Nephron progenitor cell (in vitro differentiated cells): ENCODE measurements around the gene OR52J3.

ENCODE experiments used
- DNase-seq: peaks from one replicate; pipeline ENCODE4 v3.0.0; 2021
- H3K27ac Mint-ChIP-seq: 2 replicates; pipeline ENCODE4 v1.8.0; 2021; ENCODE audit warnings: mild to moderate bottlenecking, moderate library complexity, mixed read lengths
- H3K27me3 Mint-ChIP-seq: 2 replicates; pipeline ENCODE4 v1.8.0; 2021; ENCODE audit warnings: mild to moderate bottlenecking, low read depth, mixed read lengths; ENCODE audit not compliant: poor library complexity
- H3K36me3 Mint-ChIP-seq: 2 replicates; pipeline ENCODE4 v1.8.0; 2021; ENCODE audit warnings: low read depth, mixed read lengths
- H3K4me1 Mint-ChIP-seq: 2 replicates; pipeline ENCODE4 v1.8.0; 2021; ENCODE audit warnings: mixed read lengths
- H3K4me3 Mint-ChIP-seq: 2 replicates; pipeline ENCODE4 v1.8.0; 2021; ENCODE audit warnings: mild to moderate bottlenecking, moderate library complexity, mixed read lengths
- H3K9me3 Mint-ChIP-seq: 2 replicates; pipeline ENCODE4 v1.8.0; 2021; ENCODE audit warnings: mild to moderate bottlenecking, moderate library complexity, mixed read lengths
- TF ChIP-seq, protein P1 (sequence below): fragments of 200-600 bp; sonication (generic); IDR thresholded peaks from 2 replicates; pipeline ENCODE4 v1.5.0; 2021; ENCODE audit warnings: antibody characterized with exemption

The OR52J3 gene

DNA sequence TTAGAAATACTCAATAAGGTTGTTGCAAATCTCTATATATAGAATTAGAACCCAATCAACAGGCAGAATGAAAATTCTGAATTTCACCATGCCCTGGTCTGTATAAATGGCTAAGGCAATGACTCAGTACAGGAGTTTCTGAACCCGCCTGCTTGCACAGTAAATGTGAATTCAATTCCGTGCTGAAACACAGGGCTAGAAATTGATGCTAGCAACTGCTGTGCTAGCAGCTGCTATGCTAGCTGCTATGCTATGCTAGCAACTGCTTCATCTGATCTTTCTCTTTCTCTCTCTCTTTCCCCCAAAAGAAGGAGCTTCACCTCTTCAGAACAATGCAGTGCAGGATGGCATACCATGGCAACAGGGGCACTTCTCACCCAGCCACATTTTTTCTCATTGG lies 9.7 kb upstream of the OR52J3 start:
- TF ChIP-seq, protein P1, sequence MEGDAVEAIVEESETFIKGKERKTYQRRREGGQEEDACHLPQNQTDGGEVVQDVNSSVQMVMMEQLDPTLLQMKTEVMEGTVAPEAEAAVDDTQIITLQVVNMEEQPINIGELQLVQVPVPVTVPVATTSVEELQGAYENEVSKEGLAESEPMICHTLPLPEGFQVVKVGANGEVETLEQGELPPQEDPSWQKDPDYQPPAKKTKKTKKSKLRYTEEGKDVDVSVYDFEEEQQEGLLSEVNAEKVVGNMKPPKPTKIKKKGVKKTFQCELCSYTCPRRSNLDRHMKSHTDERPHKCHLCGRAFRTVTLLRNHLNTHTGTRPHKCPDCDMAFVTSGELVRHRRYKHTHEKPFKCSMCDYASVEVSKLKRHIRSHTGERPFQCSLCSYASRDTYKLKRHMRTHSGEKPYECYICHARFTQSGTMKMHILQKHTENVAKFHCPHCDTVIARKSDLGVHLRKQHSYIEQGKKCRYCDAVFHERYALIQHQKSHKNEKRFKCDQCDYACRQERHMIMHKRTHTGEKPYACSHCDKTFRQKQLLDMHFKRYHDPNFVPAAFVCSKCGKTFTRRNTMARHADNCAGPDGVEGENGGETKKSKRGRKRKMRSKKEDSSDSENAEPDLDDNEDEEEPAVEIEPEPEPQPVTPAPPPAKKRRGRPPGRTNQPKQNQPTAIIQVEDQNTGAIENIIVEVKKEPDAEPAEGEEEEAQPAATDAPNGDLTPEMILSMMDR: no peak
- H3K27ac Mint-ChIP-seq: no peak overlapping the region
- H3K36me3 Mint-ChIP-seq: no peaks in the 10 kb centered on the region
- no peaks in the 10 kb centered on the region for H3K9me3 Mint-ChIP-seq
- no peak for DNase-seq
- H3K4me3 Mint-ChIP-seq: no peak overlapping the region
- H3K27me3 Mint-ChIP-seq: no peaks in the 10 kb centered on the region
- H3K4me1 Mint-ChIP-seq: no peaks in the 10 kb centered on the region

DNA sequence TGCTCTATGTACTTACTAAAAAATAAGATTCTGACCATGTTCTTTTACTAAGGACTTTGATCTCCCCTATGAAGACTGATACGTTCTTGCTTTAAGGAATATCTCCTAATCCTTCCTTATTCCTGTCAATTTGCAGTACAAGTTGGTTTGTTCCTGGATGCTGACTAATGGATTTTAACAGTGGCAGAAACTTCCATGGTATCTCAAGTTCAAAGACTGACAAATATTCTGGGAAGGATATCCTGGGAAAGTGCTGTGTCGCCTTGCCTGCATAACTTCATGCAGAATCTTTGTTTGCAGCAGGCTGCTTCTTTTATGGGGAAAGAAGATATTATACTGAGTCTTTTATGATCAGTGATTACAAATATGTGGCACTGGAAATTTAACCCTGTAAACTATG lies 8.4 kb upstream of the OR52J3 start:
- H3K9me3 Mint-ChIP-seq: no peaks in the 10 kb centered on the region
- no peak for DNase-seq
- no peak overlapping the region for H3K4me3 Mint-ChIP-seq
- TF ChIP-seq, protein P1: no peak
- no peak overlapping the region for H3K27ac Mint-ChIP-seq
- H3K4me1 Mint-ChIP-seq: no peaks in the 10 kb centered on the region
- H3K27me3 Mint-ChIP-seq: peaks cover 4% of the 10 kb centered on the region
- H3K36me3 Mint-ChIP-seq: no peaks in the 10 kb centered on the region

DNA sequence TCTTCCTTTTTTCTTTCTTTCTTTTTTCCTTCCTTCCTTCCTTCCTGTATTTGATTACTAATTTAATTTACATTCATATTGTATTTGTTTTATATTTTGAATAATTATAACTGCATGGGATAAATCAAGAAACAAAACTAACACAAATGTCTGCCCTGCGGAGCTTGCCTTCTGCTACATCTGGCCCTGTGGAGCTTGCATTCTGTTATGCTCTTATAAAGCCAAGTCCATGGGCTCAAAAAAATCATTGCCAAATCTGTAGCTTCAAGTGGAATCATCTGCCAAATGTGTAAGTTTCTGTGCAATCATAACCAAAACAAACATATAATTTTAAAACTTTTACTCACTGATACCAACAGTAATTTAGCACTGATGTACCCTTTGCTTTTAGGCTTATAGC lies 8.0 kb upstream of the OR52J3 start:
- no peak for DNase-seq
- Mint-ChIP-seq H3K4me3 (no peak overlapping the region), H3K27ac (no peak overlapping the region), H3K27me3 (peaks cover 4% of the 10 kb centered on the region), H3K36me3 (no peaks in the 10 kb centered on the region), H3K9me3 (no peaks in the 10 kb centered on the region), H3K4me1 (no peaks in the 10 kb centered on the region)
- TF ChIP-seq, protein P1: no peak

DNA sequence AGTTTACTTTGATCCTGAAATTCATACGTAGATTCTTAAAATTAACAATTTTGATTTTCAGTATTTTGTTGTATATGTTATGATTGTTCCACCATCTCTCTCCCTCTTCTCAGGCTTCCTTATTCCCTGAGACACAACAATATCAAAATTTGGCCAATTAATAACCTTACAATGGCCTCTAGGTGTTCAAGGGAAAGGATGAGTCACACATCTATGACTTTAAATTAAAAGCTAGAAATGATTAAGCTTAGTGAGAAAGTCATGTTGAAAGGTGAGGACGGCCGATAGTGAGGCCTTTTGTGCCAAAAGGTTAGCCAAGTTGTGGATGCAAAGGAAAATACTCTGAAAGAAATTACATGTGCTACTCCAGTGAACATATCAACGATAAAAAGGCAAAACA lies 5.5 kb upstream of the OR52J3 start:
- no peak overlapping the region for H3K4me3 Mint-ChIP-seq
- no peak overlapping the region for H3K27ac Mint-ChIP-seq
- H3K27me3 Mint-ChIP-seq: peaks cover 7% of the 10 kb centered on the region
- TF ChIP-seq, protein P1: no peak
- H3K4me1 Mint-ChIP-seq: no peaks in the 10 kb centered on the region
- no peak for DNase-seq
- H3K36me3 Mint-ChIP-seq: no peaks in the 10 kb centered on the region
- H3K9me3 Mint-ChIP-seq: no peaks in the 10 kb centered on the region

DNA sequence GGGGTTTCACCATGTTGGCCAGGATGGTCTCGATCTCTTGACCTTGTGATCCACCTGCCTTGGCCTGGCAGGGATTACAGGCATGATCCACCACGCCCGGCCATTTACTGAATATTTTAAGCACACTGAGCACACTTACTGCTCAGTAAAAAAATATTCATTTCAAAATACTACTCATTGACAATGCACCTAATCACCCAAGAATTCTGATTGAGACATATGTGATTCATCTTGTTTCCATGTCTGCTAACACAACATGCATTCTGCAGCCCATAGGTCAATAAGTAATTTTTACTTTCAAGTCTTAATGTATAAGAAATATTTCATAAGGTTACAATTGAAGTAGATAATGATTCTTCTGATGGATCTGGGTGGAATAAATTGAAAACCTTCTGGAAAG lies 4.2 kb upstream of the OR52J3 start:
- peaks cover 7% of the 10 kb centered on the region for H3K27me3 Mint-ChIP-seq
- H3K36me3 Mint-ChIP-seq: no peaks in the 10 kb centered on the region
- no peaks in the 10 kb centered on the region for H3K9me3 Mint-ChIP-seq
- TF ChIP-seq, protein P1: no peak
- DNase-seq: no peak
- H3K4me1 Mint-ChIP-seq: no peaks in the 10 kb centered on the region
- no peak overlapping the region for H3K4me3 Mint-ChIP-seq
- H3K27ac Mint-ChIP-seq: no peak overlapping the region

GRCh38 chr11:5043380-5043779 lies 2.9 kb upstream of the OR52J3 start:
- no peak overlapping the region for H3K27ac Mint-ChIP-seq
- H3K4me1 Mint-ChIP-seq: no peaks in the 10 kb centered on the region
- TF ChIP-seq, protein P1: no peak
- no peaks in the 10 kb centered on the region for H3K9me3 Mint-ChIP-seq
- H3K27me3 Mint-ChIP-seq: peaks cover 7% of the 10 kb centered on the region
- H3K36me3 Mint-ChIP-seq: no peaks in the 10 kb centered on the region
- DNase-seq: no peak
- H3K4me3 Mint-ChIP-seq: no peak overlapping the region
